ENCODE results near the gene RAB8A. TPM values are rescaled to one million over a fixed set of nuclear protein-coding genes. Genes with fewer than 3 reads are reported as not detected.
A peak's percentile ranks its signal among the peaks of the same experiment; 100 is the strongest.
"Not testable (repeated sequence)": the region's sequence is repeated elsewhere in the genome, so short reads cannot be mapped to it uniquely, and the experiment has no call there.

RAB8A gene
- total RNA-seq, 1 experiment from 2014 or later: 59.3 TPM

- peaks cover 64% of the 10 kb centered on the region for H3K36me3 ChIP-seq (replicated peaks; ENCODE audit: control insufficient read depth, insufficient read depth, low read length)
- no peak overlapping the region for H3K4me3 ChIP-seq (ENCODE audit: insufficient read depth, low read depth, low read length)
- DNase-seq: no peak
- H3K27me3 ChIP-seq (ENCODE audit: control insufficient read depth, insufficient read depth, low read length): no peaks in the 10 kb centered on the region
Measured at GRCh38 chr19:16091546-16092475, 19.9 kb upstream of the RAB8A start.

- DNase-seq: no peak
- Histone ChIP-seq H3K36me3 (replicated peaks; ENCODE audit: control insufficient read depth, insufficient read depth, low read length) (peaks cover 59% of the 10 kb centered on the region), H3K27me3 (ENCODE audit: control insufficient read depth, insufficient read depth, low read length) (no peaks in the 10 kb centered on the region), H3K4me3 (ENCODE audit: insufficient read depth, low read depth, low read length) (no peak overlapping the region)
Measured at GRCh38 chr19:16094360-16095070, 17.2 kb upstream of the RAB8A start.

GRCh38 chr19:16095071-16095571, 16.6 kb upstream of the RAB8A start:
- H3K4me3 ChIP-seq (ENCODE audit: insufficient read depth, low read depth, low read length): no peak overlapping the region
- no peak for DNase-seq
- no peaks in the 10 kb centered on the region for H3K27me3 ChIP-seq (ENCODE audit: control insufficient read depth, insufficient read depth, low read length)
- H3K36me3 ChIP-seq (replicated peaks; ENCODE audit: control insufficient read depth, insufficient read depth, low read length): peaks cover 54% of the 10 kb centered on the region

GRCh38 chr19:16096280-16096855, 15.3 kb upstream of the RAB8A start:
- DNase-seq: no peak
- H3K27me3 ChIP-seq (ENCODE audit: control insufficient read depth, insufficient read depth, low read length): no peaks in the 10 kb centered on the region
- no peak overlapping the region for H3K4me3 ChIP-seq (ENCODE audit: insufficient read depth, low read depth, low read length)
- H3K36me3 ChIP-seq (replicated peaks; ENCODE audit: control insufficient read depth, insufficient read depth, low read length): peaks cover 52% of the 10 kb centered on the region

GRCh38 chr19:16098416-16098768, 13.3 kb upstream of the RAB8A start:
- no peak for DNase-seq
- peaks cover 45% of the 10 kb centered on the region for H3K36me3 ChIP-seq (replicated peaks; ENCODE audit: control insufficient read depth, insufficient read depth, low read length)
- H3K27me3 ChIP-seq (ENCODE audit: control insufficient read depth, insufficient read depth, low read length): no peaks in the 10 kb centered on the region
- no peak overlapping the region for H3K4me3 ChIP-seq (ENCODE audit: insufficient read depth, low read depth, low read length)

GRCh38 chr19:16098821-16099220, 12.9 kb upstream of the RAB8A start:
- no peak for DNase-seq
- H3K36me3 ChIP-seq (replicated peaks; ENCODE audit: control insufficient read depth, insufficient read depth, low read length): peaks cover 41% of the 10 kb centered on the region

GRCh38 chr19:16099314-16099965, 12.2 kb upstream of the RAB8A start:
- not testable (repeated sequence) for H3K4me3 ChIP-seq (ENCODE audit: insufficient read depth, low read depth, low read length); DNase-seq; H3K27me3 ChIP-seq (ENCODE audit: control insufficient read depth, insufficient read depth, low read length)
- H3K36me3 ChIP-seq (replicated peaks; ENCODE audit: control insufficient read depth, insufficient read depth, low read length): peaks cover 40% of the 10 kb centered on the region

More at GRCh38 chr19:16098821-16099220, 12.9 kb upstream of the RAB8A start:
- H3K4me3 ChIP-seq (ENCODE audit: insufficient read depth, low read depth, low read length): no peak overlapping the region
- H3K27me3 ChIP-seq (ENCODE audit: control insufficient read depth, insufficient read depth, low read length): no peaks in the 10 kb centered on the region

GRCh38 chr19:16100524-16100923, 11.2 kb upstream of the RAB8A start:
- Histone ChIP-seq H3K4me3 (ENCODE audit: insufficient read depth, low read depth, low read length) (no peak overlapping the region), H3K36me3 (replicated peaks; ENCODE audit: control insufficient read depth, insufficient read depth, low read length) (peaks cover 31% of the 10 kb centered on the region), H3K27me3 (ENCODE audit: control insufficient read depth, insufficient read depth, low read length) (no peaks in the 10 kb centered on the region)
- no peak for DNase-seq

- Histone ChIP-seq H3K4me3 (ENCODE audit: insufficient read depth, low read depth, low read length) (no peak overlapping the region), H3K27me3 (ENCODE audit: control insufficient read depth, insufficient read depth, low read length) (no peaks in the 10 kb centered on the region), H3K36me3 (replicated peaks; ENCODE audit: control insufficient read depth, insufficient read depth, low read length) (peaks cover 9% of the 10 kb centered on the region)
- no peak for DNase-seq
Measured at GRCh38 chr19:16104722-16105121, 7.0 kb upstream of the RAB8A start.

- Histone ChIP-seq H3K4me3 (ENCODE audit: insufficient read depth, low read depth, low read length) (no peak overlapping the region), H3K27me3 (ENCODE audit: control insufficient read depth, insufficient read depth, low read length) (no peaks in the 10 kb centered on the region), H3K36me3 (replicated peaks; ENCODE audit: control insufficient read depth, insufficient read depth, low read length) (peaks cover 5% of the 10 kb centered on the region)
- DNase-seq: no peak
Measured at GRCh38 chr19:16106121-16106520, 5.6 kb upstream of the RAB8A start.

- DNase-seq: no peak
- Histone ChIP-seq H3K4me3 (ENCODE audit: insufficient read depth, low read depth, low read length) (peak overlapping the region; percentile 93), H3K27me3 (ENCODE audit: control insufficient read depth, insufficient read depth, low read length) (no peaks in the 10 kb centered on the region), H3K36me3 (replicated peaks; ENCODE audit: control insufficient read depth, insufficient read depth, low read length) (peaks cover 4% of the 10 kb centered on the region)
Measured at GRCh38 chr19:16111909-16112752, 442 bp downstream of the RAB8A start.

- no peak for DNase-seq
- H3K27me3 ChIP-seq (ENCODE audit: control insufficient read depth, insufficient read depth, low read length): no peaks in the 10 kb centered on the region
- peaks cover 6% of the 10 kb centered on the region for H3K36me3 ChIP-seq (replicated peaks; ENCODE audit: control insufficient read depth, insufficient read depth, low read length)
- H3K4me3 ChIP-seq (ENCODE audit: insufficient read depth, low read depth, low read length): no peak overlapping the region; the same call in 1 of the 2 replicates
Measured at GRCh38 chr19:16112778-16113177, 1.1 kb downstream of the RAB8A start.

GRCh38 chr19:16113727-16114126, 2.0 kb downstream of the RAB8A start:
- H3K4me3 ChIP-seq (ENCODE audit: insufficient read depth, low read depth, low read length): no peak overlapping the region
- DNase-seq: no peak
- no peaks in the 10 kb centered on the region for H3K27me3 ChIP-seq (ENCODE audit: control insufficient read depth, insufficient read depth, low read length)
- H3K36me3 ChIP-seq (replicated peaks; ENCODE audit: control insufficient read depth, insufficient read depth, low read length): peaks cover 13% of the 10 kb centered on the region
